GM19025 (cell line): ENCODE results near the gene SPEN.
"Not testable (repeated sequence)": the region's sequence is repeated elsewhere in the genome, so short reads cannot be mapped to it uniquely, and the experiment has no call there.

Experiments
- ATAC-seq: cut with Tn5 transposase; IDR thresholded peaks from one replicate; pipeline ENCODE4 v1.9.1; 2021; ENCODE audit warnings: mild to moderate bottlenecking, low read depth, moderate library complexity; ENCODE audit not compliant: unreplicated experiment

Gene SPEN

DNA sequence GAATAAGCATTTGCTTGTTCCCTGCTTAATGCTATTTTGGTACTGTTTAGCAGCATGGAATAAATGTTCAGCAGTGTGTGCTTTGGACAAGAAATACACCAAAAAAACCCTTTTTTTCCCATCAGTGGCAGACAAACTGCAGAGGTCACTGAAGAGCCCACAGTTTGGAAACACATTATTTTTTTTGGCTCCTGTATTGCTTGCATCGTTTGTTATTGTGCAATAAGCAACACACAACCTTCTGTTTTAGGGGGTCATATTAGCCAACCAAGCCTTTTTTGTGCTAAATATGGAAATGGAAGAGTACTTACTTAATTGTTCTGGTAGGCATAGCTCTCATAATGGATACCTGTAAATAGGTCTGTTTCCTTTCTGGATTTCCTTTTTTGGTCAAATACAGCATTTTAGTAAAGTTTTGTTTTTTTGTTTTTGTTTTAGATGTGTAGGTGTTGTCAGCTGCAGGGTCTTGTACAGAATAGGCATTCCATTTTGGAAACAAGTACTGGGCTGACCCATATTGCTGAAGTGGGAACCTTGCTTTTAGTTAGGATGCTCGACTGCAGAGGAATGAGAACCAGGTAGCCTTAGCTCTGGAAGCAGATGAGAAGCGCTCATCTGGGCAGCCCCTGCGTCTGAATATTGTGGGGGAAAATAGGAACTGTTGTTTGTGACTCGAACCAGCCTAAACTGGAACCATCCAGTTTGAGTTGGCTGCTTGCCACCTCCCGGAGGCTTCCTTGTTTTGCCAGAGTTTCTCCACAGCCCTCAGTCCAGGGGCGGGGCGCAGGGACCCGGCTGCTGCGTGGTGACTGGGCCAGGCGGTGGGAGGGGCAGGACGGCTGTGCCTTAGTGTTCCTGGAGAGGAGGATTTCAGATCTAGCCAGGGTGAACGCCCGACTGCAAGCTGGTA lies 38.4 kb downstream of the SPEN start:
- ATAC-seq: no peak

DNA sequence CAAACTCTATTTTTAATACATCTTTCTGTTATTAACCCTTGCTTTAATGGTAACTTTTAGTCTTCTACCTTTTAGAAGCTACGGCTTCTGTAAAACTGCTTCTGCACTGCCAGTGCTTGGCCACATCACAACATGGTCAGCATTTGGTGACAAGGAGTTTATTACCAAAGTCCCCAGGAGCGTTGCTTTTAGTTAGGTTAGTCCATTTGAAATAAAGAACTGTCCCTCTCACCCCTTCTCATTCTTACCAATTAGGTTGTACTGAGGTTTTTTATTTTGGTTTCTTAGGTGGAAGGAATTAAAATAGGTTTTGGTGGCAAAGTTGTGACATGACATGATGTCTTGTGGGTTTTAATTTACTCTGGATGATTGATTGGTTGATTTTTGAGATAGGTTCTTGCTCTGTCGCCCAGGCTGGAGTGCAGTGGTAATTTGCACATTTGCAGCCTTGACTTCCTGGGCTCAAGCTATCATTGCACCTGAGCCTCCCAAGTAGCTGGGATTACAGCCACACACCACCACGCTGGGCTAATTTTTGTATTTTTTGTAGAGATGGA lies 39.2 kb downstream of the SPEN start:
- no peak for ATAC-seq

GRCh38 chr1:15892857-15893599 lies 45.5 kb downstream of the SPEN start:
- not testable (repeated sequence) for ATAC-seq

- no peak for ATAC-seq
Measured at GRCh38 chr1:15895233-15895632, 47.7 kb downstream of the SPEN start.

- ATAC-seq: not testable (repeated sequence)
Measured at GRCh38 chr1:15896841-15897610, 49.5 kb downstream of the SPEN start.

GRCh38 chr1:15899266-15899665 lies 51.8 kb downstream of the SPEN start:
- ATAC-seq: no peak

DNA sequence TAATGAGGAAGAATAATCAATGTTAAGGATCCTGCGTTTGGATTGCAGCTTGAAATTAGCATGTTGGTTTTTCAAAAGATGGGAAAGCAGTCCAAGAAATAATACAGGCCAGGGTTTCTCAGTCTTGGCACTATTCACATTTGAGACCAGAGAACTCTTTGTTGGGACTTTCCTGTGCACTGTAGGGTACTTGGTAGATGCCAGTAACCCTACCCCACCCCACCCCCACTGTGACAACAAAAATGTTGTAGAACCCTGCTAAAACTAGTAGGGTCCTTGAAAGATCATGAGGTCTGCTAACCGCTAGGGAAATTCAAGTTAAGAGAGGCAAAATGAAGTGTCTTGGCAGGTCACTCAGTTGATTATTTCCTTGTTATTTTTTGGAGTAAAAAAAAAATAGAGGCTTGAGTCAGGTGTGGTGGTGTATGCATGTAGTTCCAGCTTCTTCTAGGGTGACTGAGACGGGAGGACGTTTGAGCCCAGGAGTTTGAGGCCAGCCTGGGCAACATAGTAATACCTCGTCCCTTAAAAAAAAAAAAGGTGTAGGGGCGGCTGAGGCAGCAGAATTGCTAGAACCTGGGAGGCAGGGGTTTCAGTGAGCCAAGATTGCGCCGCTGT lies 53.3 kb downstream of the SPEN start:
- no peak for ATAC-seq

DNA sequence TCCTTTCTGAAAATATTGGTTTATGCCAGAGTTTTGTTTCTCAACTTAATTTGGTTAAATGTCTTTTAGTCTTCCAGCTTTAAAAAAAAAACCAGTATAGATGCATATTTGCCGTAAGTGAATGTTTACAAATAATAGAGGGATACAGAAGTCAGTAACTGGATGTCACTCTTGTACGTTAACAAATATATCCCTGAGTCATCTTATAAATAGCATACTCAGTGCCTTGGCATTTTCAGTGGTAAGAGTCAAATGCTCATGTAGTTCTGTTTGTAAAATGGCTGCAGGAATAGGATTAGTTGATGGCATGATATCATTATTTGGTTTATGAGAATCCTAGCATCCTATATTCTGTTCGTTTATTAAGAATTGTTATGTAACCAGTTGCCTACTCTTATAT lies 55.4 kb downstream of the SPEN start:
- no peak for ATAC-seq

DNA sequence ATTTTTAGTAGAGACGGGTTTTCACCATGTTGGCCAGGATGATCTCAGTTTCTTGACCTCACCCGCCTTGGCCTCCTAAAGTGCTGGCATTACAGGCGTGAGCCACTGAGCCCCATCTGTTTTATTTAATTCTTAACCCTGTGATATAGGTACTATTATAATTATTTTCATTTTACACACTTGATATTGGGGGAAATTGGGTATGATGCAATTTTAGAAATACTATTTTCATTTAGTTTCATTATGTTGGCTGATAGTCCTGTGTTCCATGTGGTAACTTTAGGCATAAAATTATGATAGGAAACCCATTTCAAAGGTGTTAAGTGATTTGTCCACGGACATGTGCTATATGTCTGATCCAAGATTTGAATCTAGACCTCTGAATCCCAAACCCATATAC lies 61.1 kb downstream of the SPEN start:
- ATAC-seq: no peak

DNA sequence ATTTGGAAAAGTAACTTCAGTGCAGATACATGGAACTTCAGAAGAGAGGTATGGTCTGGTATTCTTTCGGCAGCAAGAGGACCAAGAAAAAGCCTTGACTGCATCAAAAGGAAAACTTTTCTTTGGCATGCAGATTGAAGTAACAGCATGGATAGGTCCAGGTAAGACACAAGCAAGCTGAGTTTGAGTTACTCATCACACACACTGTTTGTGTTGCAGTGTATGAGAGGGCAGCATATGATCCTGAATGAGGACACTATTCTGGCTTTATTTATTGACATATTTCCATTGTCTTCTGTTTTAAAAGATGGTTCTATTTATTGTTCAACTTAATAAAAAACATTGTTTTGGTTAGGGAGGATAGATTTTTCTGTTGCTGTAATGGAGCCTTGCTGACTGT lies 63.6 kb downstream of the SPEN start:
- no peak for ATAC-seq

DNA sequence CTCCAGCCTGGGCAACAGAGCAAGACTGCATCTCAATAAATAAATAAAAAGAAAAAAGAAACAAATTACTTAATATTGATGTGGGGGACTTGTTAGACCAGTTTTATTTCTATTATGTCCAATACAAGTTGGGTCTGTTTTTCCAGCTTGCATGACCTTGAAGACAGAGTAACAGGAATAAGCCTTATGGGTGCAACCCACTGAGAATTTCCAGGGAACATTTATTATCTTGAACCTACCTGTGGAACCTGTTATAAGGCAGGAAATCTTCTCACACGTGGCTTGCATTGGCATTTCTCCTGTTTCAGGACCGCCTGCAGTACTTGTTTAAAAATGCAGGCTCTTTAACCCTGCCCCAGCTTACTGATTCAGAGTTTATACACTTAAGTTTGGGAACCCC lies 64.4 kb downstream of the SPEN start:
- no peak for ATAC-seq

GRCh38 chr1:15913607-15914006 lies 66.1 kb downstream of the SPEN start:
- not testable (repeated sequence) for ATAC-seq

DNA sequence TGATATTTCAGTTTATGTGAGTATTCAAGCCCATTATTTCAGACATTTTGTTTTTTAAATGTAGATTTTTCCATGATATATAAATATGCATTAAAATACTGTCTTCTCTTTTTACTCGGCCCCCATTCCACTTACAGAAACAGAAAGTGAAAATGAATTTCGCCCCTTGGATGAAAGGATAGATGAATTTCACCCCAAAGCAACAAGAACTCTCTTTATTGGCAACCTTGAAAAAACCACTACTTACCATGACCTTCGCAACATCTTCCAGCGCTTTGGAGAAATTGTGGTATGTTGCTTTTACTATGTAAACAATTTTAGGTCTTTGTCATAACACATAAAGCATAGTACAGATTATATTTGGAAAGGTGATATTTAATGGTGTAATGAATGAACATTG lies 68.5 kb downstream of the SPEN start:
- no peak for ATAC-seq

- ATAC-seq: no peak
Measured at GRCh38 chr1:15916417-15916816, 68.9 kb downstream of the SPEN start.

DNA sequence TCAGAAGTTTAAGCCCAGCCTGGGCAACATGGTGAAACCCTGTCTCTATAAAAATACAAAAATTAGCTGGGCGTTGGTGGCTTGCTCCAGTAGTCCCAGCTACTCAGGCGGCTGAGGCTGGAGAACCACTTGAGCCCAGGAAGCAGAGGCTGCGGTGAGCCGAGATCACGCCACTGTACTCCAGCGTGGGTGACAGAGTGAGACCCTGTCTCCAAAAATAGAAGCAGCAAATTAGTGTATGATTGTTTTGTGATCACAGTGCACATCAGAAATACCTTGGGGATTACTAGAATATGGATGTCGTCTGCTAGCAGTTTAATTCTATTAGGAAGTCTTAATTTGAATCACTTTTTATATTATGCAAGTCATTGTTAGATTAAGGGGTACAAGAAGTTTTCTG lies 69.4 kb downstream of the SPEN start:
- no peak for ATAC-seq

- no peak for ATAC-seq
Measured at GRCh38 chr1:15918962-15919715, 71.6 kb downstream of the SPEN start.

- no peak for ATAC-seq
Measured at GRCh38 chr1:15923241-15923640, 75.7 kb downstream of the SPEN start.

DNA sequence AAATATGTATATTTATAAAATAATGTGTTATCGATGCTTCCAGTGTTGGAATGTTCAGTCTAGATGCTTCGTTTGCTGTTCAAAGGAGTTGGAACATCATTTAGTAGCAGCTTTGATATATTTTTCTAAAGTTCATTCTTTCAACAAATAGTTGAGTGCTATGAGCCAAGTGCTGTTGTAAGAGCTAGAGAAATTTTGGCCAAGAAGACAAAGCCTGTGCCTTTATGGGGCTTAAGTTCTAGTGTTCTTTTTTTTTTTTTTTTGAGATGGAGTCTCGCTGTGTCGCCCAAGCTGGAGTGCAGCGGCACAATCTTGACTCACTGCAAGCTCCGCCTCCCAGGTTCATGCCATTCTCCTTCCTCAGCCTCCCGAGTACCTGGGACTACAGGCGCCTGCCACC lies 78.9 kb downstream of the SPEN start:
- ATAC-seq: not testable (repeated sequence)
